ENCODE measurements around the gene RAD51B.
"Not testable (repeated sequence)": the region's sequence is repeated elsewhere in the genome, so short reads cannot be mapped to it uniquely, and the experiment has no call there.

The RAD51B gene

DNA sequence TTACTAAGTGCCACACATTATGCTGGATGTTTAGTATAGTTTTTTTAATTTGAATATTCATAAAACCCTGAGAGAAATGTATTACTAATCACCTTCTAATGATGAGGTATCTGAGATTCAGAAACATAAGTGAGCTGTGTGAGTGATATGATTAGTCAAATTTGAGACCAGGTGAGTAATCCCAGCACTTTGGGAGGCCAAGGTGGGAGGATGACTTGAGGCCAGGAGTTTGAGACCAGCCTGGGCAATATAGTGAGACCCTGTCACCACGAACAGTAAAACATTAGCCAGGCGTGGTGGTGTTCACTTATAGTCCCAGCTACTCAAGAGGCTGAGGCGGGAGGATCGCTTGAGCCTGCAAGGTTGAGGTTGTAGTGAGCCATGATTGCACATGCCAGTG, 438.4 kb downstream of the RAD51B start:
- no peak for DNase-seq

- not testable (repeated sequence) for DNase-seq
Measured at GRCh38 chr14:68258995-68259394, 439.4 kb downstream of the RAD51B start.

GRCh38 chr14:68260121-68260520, 440.5 kb downstream of the RAD51B start:
- DNase-seq = no peak

GRCh38 chr14:68261092-68261842, 441.7 kb downstream of the RAD51B start:
- DNase-seq = no peak

- DNase-seq = no peak
Measured at GRCh38 chr14:68262567-68262966, 443.0 kb downstream of the RAD51B start.

GRCh38 chr14:68263563-68264259, 444.1 kb downstream of the RAD51B start:
- DNase-seq = peak; percentile 70

GRCh38 chr14:68264260-68264569, 444.6 kb downstream of the RAD51B start:
- peak; percentile 40 for DNase-seq

DNA sequence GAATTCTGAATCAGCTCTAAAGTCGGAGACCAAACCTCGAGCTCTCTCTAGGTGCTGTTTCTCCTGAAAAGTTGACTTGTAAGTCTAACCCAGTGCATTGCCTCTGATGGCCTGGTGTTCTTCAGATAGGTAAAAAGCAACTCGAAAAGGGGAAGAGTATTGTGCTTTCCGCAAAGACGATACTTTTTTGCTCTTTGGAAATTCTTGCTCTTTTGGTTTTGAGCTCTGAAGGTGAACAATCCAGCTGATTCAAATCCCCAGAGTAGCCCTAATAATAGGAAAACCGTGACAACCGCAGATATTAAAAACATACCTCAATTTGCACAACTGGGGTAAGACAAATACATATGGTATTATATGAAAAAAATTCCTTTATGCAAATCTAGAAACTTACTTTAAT, 447.4 kb downstream of the RAD51B start:
- no peak for DNase-seq

GRCh38 chr14:68268197-68268596, 448.6 kb downstream of the RAD51B start:
- no peak for DNase-seq

GRCh38 chr14:68268719-68269118, 449.1 kb downstream of the RAD51B start:
- peak; percentile 50 for DNase-seq

DNA sequence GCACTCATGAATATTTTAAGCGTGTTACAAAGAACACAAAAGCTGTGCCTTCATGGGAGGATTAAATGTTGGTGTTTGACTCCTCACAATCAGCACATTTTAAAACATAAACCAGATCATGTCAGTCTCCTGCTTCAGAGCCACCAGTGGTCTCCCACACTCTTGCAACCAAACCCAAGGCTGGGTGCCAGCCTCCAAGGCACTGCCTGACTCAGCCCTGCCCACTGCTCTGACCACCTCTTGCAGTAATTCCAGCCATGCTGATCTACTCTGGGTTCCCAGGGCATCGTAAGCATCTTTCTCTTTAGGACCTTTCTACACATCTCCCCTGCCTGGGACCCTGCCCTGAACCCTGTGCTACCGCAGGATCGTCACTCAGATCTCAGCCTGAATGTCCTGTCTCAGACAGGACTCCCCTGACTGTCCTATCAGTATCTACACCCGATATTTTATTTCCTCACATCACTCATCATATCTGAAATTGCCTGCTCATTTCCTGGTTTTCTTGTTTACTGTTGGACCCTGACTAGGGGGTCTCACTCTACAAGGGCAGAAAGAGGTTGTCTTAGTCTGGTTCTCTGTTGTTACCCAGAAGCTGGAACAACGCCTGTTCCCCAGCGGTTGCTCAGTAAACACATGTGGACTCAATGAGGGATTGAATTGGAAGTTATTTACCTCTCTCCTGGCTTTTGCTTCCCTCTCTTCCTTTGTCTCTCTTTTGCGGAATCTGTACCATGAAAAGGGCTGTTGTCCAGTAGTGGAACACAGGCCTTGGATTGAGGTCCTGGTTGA, 449.8 kb downstream of the RAD51B start:
- no peak for DNase-seq

GRCh38 chr14:68270342-68270741, 450.8 kb downstream of the RAD51B start:
- no peak for DNase-seq

GRCh38 chr14:68271913-68272391, 452.4 kb downstream of the RAD51B start:
- no peak for DNase-seq

DNA sequence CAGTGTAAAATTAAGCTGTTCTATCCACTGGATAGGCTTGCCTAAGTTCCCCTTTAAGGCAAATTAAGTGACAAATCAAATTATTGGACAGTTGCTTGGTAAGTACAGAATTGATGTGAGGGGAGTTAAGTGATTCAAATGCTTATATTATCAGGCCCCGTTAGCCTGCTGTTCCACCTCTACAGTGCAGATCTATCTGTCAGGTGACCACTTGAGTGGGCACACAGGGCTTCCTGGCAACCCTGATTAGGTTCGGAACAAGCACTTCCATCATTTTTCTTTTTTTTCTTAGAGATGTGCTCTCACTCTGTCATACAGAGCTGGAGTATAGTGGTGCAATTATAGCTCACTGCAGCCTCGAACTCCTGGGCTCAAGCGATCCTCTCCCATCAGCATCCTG, 453.8 kb downstream of the RAD51B start:
- DNase-seq = no peak

DNA sequence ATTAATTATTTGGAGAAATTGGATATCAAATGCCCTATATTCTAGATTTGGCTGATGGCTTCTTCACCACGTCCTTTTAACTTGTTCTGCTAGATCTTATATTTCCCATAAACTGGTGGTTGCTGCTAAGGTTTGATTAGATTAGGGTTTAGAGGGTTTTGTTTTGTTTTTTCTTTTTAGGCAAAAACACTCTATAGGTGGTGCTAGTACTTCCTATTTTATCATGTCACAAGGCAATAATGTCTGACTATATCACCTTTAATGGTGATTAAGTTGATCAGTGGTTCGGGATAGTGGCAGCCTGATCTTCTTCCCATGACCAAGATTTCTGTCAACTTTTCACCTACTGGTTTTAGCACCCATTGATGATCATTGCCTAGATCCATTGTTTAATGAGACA, 455.1 kb downstream of the RAD51B start:
- no peak for DNase-seq

DNA sequence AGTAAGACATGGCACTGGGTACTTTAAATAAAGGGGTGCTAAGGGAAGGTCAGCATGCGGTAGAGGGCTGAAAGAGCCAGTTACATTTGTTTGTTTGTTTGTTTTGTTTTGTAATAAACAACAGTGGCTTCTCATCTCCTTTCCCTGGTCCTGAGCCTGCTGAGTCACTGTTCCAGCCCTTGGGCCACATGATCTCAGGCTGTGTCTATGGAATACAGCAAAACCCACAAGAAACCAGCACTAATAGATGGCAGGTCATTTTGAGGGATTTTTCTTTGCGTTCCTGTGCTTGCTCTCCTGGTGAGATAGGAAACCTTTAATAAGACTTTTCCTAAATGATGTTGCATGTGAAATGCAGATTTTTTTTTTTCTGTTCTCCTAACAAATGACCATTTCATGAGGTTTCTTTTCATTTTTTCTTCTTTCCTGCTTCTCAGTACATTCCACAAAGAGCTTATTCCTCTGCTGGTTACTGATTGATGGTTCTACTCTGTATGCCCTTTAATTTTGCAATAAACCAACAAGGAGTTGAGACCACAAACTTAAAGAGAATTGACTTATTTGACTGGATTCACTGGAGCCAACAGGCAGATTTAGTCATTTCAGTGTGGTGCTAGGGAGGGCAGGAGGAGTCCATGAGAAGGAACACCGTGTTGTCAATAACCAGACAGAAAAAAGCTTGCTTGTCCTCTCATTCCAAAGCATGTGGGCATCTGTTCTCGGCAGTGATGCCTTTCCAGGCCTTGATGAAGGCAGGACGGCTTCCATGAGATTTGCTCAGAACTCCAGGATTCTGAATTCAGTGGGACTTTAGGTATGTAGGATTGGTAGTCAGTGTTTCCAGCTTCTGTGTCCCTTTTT, 459.2 kb downstream of the RAD51B start:
- peak; percentile 43 for DNase-seq

DNA sequence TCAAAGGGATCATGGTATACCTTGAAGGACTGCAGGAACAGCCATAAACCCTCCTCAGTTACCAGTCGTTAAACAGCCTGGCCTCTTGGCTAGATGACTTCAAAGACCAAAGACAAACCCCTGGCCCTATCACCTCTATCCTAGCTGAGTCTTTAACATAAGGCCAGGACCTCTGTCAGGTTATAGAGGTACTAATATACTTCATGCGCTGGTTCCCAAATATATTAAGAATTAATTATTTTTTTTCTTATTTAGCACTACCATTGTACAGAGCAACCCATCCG, 459.8 kb downstream of the RAD51B start:
- no peak for DNase-seq

DNA sequence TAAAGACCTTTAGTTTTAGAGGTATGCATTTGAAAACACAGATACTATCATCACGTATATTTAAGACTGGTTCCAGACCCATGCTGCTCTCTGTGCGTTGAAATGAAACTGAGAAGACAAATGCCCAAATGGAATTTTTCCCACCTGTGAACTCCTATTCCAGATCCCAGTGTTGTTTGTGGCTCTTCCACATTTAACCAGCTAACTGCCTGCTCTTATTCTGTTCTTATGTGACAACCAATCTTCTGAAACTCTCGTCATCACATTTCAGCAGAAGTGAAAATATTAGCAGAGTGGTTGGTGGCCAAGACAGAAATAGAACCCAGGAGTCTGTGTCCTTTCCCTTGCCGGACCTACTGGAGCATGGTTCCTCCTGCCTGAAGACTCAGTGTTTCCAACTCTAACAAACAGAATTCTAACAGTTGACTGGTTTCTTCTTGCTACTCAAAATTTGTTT, 460.2 kb downstream of the RAD51B start:
- no peak for DNase-seq

DNA sequence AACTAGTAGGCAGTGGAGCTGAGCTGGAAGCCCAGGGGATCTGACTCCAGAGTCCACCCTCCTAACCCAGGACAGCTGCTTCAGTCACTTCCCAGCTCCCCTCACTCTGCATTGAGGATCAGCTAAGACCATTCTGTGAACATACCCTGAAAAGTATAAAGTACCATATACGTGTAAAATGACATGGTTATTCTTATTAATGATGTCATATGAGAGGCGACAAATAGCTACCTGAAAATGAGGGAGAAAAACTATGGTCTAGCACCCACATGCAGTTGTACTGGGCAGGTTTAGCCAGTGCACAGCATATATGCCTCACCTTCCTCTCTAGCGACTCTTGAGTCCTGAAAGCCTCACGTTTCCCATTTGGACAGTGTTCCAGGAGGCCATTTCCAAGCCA, 461.9 kb downstream of the RAD51B start:
- no peak for DNase-seq

GRCh38 chr14:68282479-68283377, 463.1 kb downstream of the RAD51B start:
- DNase-seq = no peak

GRCh38 chr14:68283378-68284123, 464.0 kb downstream of the RAD51B start:
- no peak for DNase-seq
